Liver (tissue), 9 donors: Measurements from ENCODE around the gene GALNT17. TPM values are rescaled to one million over a fixed set of nuclear protein-coding genes. Genes with fewer than 3 reads are reported as not detected.

Experiments used
- DNase-seq: peaks from one replicate; pipeline ENCODE4 v3.0.0-alpha.2; 2017; ENCODE audit warnings: low spot score
- H3K27ac ChIP-seq, 2 donors: one replicate each; pipeline ENCODE4 v1.7.0; 2013; ENCODE audit warnings: inconsistent platforms in 2 of 2, low read length in 2 of 2, control low read depth in 1 of 2, low read depth in 1 of 2, mild to moderate bottlenecking in 1 of 2
- H3K27me3 ChIP-seq, 4 donors: one replicate each; pipeline versions ENCODE4 v1.6.1 to v1.7.0; 2013; ENCODE audit warnings: low read length in 3 of 4, inconsistent platforms in 1 of 4, mild to moderate bottlenecking in 1 of 4, moderate library complexity in 1 of 4; ENCODE audit not compliant: control insufficient read depth in 4 of 4, insufficient read depth in 4 of 4
- H3K36me3 ChIP-seq, 4 donors: one replicate each; pipeline versions ENCODE4 v1.6.1 to v1.7.0; 2013; ENCODE audit warnings: low read length in 3 of 4, mild to moderate bottlenecking in 3 of 4, low read depth in 1 of 4, moderate library complexity in 1 of 4; ENCODE audit not compliant: control insufficient read depth in 4 of 4, insufficient read depth in 3 of 4
- H3K4me1 ChIP-seq, 4 donors: one replicate each; pipeline versions ENCODE4 v1.6.1 to v1.7.0; 2013; ENCODE audit warnings: low read length in 3 of 4, mild to moderate bottlenecking in 3 of 4, moderate library complexity in 1 of 4; ENCODE audit not compliant: control insufficient read depth in 4 of 4, insufficient read depth in 4 of 4
- H3K4me3 ChIP-seq, 3 donors: one replicate each; pipeline versions ENCODE4 v1.6.1 to v1.7.0; 2013; ENCODE audit warnings: low read length in 3 of 3, control low read depth in 1 of 3, low read depth in 1 of 3, mild to moderate bottlenecking in 1 of 3
- H3K9ac ChIP-seq, 2 donors: one replicate each; pipeline ENCODE4 v1.7.0; 2013; ENCODE audit warnings: low read length in 2 of 2, mild to moderate bottlenecking in 2 of 2, moderate library complexity in 2 of 2, control low read depth in 1 of 2, low read depth in 1 of 2
- H3K9me3 ChIP-seq, 4 donors: one replicate each; pipeline versions ENCODE4 v1.6.1 to v1.7.0; 2013; ENCODE audit warnings: low read length in 3 of 4; ENCODE audit not compliant: control insufficient read depth in 4 of 4
- EGR1 ChIP-seq, 2 donors: IDR thresholded peaks; 2 replicates each; pipeline ENCODE4 v1.6.1; 2016 to 2018; ENCODE audit warnings: antibody characterized with exemption in 2 of 2, low read depth in 2 of 2
- FOXA1 ChIP-seq: IDR thresholded peaks from 2 replicates; pipeline ENCODE4 v1.6.1; 2016; ENCODE audit warnings: antibody characterized with exemption
- FOXA2 ChIP-seq: IDR thresholded peaks from 2 replicates; pipeline ENCODE4 v1.6.1; 2016; ENCODE audit warnings: antibody characterized with exemption
- GABPA ChIP-seq, 2 donors: IDR thresholded peaks in 1 of 2; conservative IDR thresholded peaks in 1 of 2; 2 replicates each; pipeline ENCODE4 v1.6.1; 2016; ENCODE audit warnings: antibody characterized with exemption in 2 of 2, mild to moderate bottlenecking in 1 of 2, moderate library complexity in 1 of 2
- HNF4A ChIP-seq, 2 donors: conservative IDR thresholded peaks; 2 replicates each; pipeline ENCODE4 v1.6.1; 2016; ENCODE audit warnings: antibody characterized with exemption in 2 of 2, mild to moderate bottlenecking in 2 of 2
- HNF4G ChIP-seq: IDR thresholded peaks from 2 replicates; pipeline ENCODE4 v1.6.1; 2016; ENCODE audit warnings: antibody characterized with exemption
- JUND ChIP-seq, 2 donors: IDR thresholded peaks; 2 replicates each; pipeline ENCODE4 v1.6.1; 2016; ENCODE audit warnings: antibody characterized with exemption in 2 of 2
- NR2F2 ChIP-seq: IDR thresholded peaks from 2 replicates; pipeline ENCODE4 v1.6.1; 2016; ENCODE audit warnings: antibody characterized with exemption
- RAD21 ChIP-seq, 2 donors: IDR thresholded peaks; 2 replicates each; pipeline ENCODE4 v1.6.1; 2016; ENCODE audit warnings: antibody characterized with exemption in 2 of 2, mild to moderate bottlenecking in 2 of 2
- RXRA ChIP-seq, 2 donors: IDR thresholded peaks; 2 replicates each; pipeline ENCODE4 v1.6.1; 2017 to 2018; ENCODE audit warnings: antibody characterized with exemption in 2 of 2, mild to moderate bottlenecking in 1 of 2
- SP1 ChIP-seq: IDR thresholded peaks from 2 replicates; pipeline ENCODE4 v1.6.1; 2018; ENCODE audit warnings: antibody characterized with exemption, mild to moderate bottlenecking
- TAF1 ChIP-seq: conservative IDR thresholded peaks from 2 replicates; pipeline ENCODE4 v1.6.1; 2016; ENCODE audit warnings: antibody characterized with exemption, mild to moderate bottlenecking
- YY1 ChIP-seq: IDR thresholded peaks from 2 replicates; pipeline ENCODE4 v1.6.1; 2016; ENCODE audit warnings: antibody characterized with exemption, mild to moderate bottlenecking
- WGBS: extraction: QIAGEN DNeasy Blood & Tissue Kit; methylation state at CpG from one replicate; pipeline ENCODE4 v1.1.7; 2013; 5-methylcytosine and 5-hydroxymethylcytosine counted together
- polyA plus RNA-seq, 2 donors: library from polyadenylated mRNA; stranded (reverse) in 1 of 2; unstranded in 1 of 2; fragments of 200-250 nt in 1 of 2; fragments of >200 nt in 1 of 2; fragmentation: Nextera tagmentation in 1 of 2; extraction: Ambion mirVana in 1 of 2; gene quantifications; one replicate each; pipeline versions ENCODE4 v1.2.1 to v1.2.3, GENCODE V29; 2013 to 2015
- total RNA-seq, 2 donors: library from RNA; depleted of rRNA; stranded (reverse); fragments of >200 nt; gene quantifications; one replicate each; pipeline ENCODE4 v1.2.3, GENCODE V29; 2014
- TF ChIP-seq, protein P1 (sequence below): IDR thresholded peaks from 2 replicates; pipeline ENCODE4 v1.6.1; 2016; ENCODE audit warnings: antibody characterized with exemption
- TF ChIP-seq, protein P2 (sequence below): IDR thresholded peaks from 2 replicates; pipeline ENCODE4 v1.6.1; 2016; ENCODE audit warnings: antibody characterized with exemption
- TF ChIP-seq, protein P3 (sequence below): IDR thresholded peaks from 2 replicates; pipeline ENCODE4 v1.6.1; 2016; ENCODE audit warnings: antibody characterized with exemption
- TF ChIP-seq, protein P4 (sequence below): IDR thresholded peaks from 2 replicates; pipeline ENCODE4 v1.6.1; 2016; ENCODE audit warnings: antibody characterized with exemption, mild to moderate bottlenecking
- TF ChIP-seq, protein P5 (sequence below): fragments of 150-350 bp; IDR thresholded peaks from 2 replicates; pipeline ENCODE4 v1.5.1; 2017; ENCODE audit warnings: improper control_type of control experiment, low read depth, low read length; ENCODE audit not compliant: missing input control
- donor health status: healthy.
- donor health status: healthy.
- donor health status: healthy.
- donor health status: healthy.
- donor health status: healthy.

Gene GALNT17
- total and polyA plus RNA-seq, 4 donors: 0.10 to 0.42 (median 0.37) TPM; not detected in 1

DNA sequence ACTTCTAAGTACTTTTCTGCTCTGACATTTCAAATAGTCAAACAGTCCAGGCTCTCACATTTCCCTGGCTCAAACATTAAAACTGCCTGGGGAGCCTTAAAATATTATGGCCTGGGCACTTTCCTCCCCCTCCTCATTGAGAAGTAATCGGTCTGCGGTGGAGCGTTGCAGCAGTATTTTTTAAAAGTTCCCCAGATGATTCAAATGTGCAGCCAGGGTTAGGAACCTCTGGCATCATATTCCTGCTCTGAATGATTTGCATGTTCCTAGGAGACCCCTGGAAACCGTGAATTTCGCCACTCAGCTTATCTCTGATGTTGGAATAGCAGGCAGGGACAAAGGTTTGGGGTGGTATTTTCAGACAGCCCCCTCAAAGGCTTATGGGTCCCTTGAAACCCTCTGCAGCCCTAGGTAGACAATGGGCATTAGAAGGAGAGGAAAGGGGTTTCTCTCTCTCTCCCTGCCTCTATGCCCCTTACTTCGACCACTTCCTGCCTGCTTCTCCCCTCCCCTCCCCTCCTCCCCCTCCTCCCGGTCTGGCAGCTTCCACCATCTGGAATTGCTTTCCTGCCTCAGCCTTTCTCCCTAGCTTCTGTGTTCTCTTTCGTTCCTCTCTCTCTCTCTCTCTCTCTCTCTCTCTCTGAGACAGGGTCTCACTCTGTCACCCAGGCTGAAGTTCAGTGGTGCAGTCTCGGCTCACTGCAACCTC is 622.2 kb downstream of the GALNT17 start:
- TF ChIP-seq HNF4G (no peak), EGR1 (IDR thresholded peaks at IDR 0.05; ENCODE audit: low read depth in 2 of 2) (no peak), JUND (IDR thresholded peaks at IDR 0.05) (no peak), YY1 (no peak), NR2F2 (no peak), RAD21 (IDR thresholded peaks at IDR 0.05) (no peak), FOXA1 (no peak), SP1 (no peak), GABPA (IDR thresholded peaks at IDR 0.05 in 1 of 2, conservative IDR thresholded peaks at IDR 0.05 in 1 of 2) (no peak), TAF1 (no peak), RXRA (IDR thresholded peaks at IDR 0.05) (no peak), HNF4A (conservative IDR thresholded peaks at IDR 0.05) (no peak), FOXA2 (no peak)
- TF ChIP-seq, protein P1, sequence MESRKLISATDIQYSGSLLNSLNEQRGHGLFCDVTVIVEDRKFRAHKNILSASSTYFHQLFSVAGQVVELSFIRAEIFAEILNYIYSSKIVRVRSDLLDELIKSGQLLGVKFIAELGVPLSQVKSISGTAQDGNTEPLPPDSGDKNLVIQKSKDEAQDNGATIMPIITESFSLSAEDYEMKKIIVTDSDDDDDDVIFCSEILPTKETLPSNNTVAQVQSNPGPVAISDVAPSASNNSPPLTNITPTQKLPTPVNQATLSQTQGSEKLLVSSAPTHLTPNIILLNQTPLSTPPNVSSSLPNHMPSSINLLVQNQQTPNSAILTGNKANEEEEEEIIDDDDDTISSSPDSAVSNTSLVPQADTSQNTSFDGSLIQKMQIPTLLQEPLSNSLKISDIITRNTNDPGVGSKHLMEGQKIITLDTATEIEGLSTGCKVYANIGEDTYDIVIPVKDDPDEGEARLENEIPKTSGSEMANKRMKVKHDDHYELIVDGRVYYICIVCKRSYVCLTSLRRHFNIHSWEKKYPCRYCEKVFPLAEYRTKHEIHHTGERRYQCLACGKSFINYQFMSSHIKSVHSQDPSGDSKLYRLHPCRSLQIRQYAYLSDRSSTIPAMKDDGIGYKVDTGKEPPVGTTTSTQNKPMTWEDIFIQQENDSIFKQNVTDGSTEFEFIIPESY: no peak
- TF ChIP-seq, protein P2, sequence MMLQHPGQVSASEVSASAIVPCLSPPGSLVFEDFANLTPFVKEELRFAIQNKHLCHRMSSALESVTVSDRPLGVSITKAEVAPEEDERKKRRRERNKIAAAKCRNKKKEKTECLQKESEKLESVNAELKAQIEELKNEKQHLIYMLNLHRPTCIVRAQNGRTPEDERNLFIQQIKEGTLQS: no peak
- TF ChIP-seq, protein P3, sequence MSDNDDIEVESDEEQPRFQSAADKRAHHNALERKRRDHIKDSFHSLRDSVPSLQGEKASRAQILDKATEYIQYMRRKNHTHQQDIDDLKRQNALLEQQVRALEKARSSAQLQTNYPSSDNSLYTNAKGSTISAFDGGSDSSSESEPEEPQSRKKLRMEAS: no peak
- TF ChIP-seq, protein P4, sequence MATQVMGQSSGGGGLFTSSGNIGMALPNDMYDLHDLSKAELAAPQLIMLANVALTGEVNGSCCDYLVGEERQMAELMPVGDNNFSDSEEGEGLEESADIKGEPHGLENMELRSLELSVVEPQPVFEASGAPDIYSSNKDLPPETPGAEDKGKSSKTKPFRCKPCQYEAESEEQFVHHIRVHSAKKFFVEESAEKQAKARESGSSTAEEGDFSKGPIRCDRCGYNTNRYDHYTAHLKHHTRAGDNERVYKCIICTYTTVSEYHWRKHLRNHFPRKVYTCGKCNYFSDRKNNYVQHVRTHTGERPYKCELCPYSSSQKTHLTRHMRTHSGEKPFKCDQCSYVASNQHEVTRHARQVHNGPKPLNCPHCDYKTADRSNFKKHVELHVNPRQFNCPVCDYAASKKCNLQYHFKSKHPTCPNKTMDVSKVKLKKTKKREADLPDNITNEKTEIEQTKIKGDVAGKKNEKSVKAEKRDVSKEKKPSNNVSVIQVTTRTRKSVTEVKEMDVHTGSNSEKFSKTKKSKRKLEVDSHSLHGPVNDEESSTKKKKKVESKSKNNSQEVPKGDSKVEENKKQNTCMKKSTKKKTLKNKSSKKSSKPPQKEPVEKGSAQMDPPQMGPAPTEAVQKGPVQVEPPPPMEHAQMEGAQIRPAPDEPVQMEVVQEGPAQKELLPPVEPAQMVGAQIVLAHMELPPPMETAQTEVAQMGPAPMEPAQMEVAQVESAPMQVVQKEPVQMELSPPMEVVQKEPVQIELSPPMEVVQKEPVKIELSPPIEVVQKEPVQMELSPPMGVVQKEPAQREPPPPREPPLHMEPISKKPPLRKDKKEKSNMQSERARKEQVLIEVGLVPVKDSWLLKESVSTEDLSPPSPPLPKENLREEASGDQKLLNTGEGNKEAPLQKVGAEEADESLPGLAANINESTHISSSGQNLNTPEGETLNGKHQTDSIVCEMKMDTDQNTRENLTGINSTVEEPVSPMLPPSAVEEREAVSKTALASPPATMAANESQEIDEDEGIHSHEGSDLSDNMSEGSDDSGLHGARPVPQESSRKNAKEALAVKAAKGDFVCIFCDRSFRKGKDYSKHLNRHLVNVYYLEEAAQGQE: no peak
- TF ChIP-seq, protein P5, sequence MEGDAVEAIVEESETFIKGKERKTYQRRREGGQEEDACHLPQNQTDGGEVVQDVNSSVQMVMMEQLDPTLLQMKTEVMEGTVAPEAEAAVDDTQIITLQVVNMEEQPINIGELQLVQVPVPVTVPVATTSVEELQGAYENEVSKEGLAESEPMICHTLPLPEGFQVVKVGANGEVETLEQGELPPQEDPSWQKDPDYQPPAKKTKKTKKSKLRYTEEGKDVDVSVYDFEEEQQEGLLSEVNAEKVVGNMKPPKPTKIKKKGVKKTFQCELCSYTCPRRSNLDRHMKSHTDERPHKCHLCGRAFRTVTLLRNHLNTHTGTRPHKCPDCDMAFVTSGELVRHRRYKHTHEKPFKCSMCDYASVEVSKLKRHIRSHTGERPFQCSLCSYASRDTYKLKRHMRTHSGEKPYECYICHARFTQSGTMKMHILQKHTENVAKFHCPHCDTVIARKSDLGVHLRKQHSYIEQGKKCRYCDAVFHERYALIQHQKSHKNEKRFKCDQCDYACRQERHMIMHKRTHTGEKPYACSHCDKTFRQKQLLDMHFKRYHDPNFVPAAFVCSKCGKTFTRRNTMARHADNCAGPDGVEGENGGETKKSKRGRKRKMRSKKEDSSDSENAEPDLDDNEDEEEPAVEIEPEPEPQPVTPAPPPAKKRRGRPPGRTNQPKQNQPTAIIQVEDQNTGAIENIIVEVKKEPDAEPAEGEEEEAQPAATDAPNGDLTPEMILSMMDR: no peak
- no peaks in the 10 kb centered on the region for H3K36me3 ChIP-seq
- H3K27ac ChIP-seq: no peak overlapping the region
- H3K9ac ChIP-seq: no peak overlapping the region
- H3K9me3 ChIP-seq: peaks cover 0 to 4% (median under 1%) of the 10 kb centered on the region in 4 donors
- H3K4me1 ChIP-seq: peaks cover 2 to 8% (median 3%) of the 10 kb centered on the region in 4 donors
- H3K4me3 ChIP-seq: no peak overlapping the region
- WGBS: 46% methylated on average over 9 of the region's 9 CpGs
- peaks cover 0 to 2% (median 2%) of the 10 kb centered on the region in 4 donors for H3K27me3 ChIP-seq
- no peak for DNase-seq
